ENCODE results near the gene ABCA7. TPM values are rescaled to one million over a fixed set of nuclear protein-coding genes. Genes with fewer than 3 reads are reported as not detected.

ABCA7 gene
- total RNA-seq, 1 experiment from 2014 or later = 91.4 TPM

- no peak for TF ChIP-seq ATF3 (IDR thresholded peaks at IDR 0.05)
- TF ChIP-seq EZH2 (IDR thresholded peaks at IDR 0.05) = no peak
- no peak for TF ChIP-seq POLR2AphosphoS5 (IDR thresholded peaks at IDR 0.05; ENCODE audit: low read depth, low read length)
- no peak for TF ChIP-seq JUND (IDR thresholded peaks at IDR 0.05)
- no peak for TF ChIP-seq ZNF274 (IDR thresholded peaks at IDR 0.05; ENCODE audit: low read depth, low read length)
- TF ChIP-seq EGR1 (IDR thresholded peaks at IDR 0.05; ENCODE audit: low read depth) = no peak
- TF ChIP-seq ZBTB33 (IDR thresholded peaks at IDR 0.05; ENCODE audit: extremely low read depth, insufficient replicate concordance, low read length) = no peak
- no peak for TF ChIP-seq CBX3 (IDR thresholded peaks at IDR 0.05; ENCODE audit: low read depth)
- TF ChIP-seq EZH2phosphoT487 (IDR thresholded peaks at IDR 0.05; ENCODE audit: borderline replicate concordance) = no peak
- TF ChIP-seq SP1 (IDR thresholded peaks at IDR 0.05; ENCODE audit: low read depth) = no peak
- TF ChIP-seq CTCF (IDR thresholded peaks at IDR 0.05 in 2 of 3, conservative IDR thresholded peaks at IDR 0.05 in 1 of 3; ENCODE audit: borderline replicate concordance in 1 of 3, insufficient read depth in 1 of 3, low read depth in 2 of 3, low read length in 2 of 3) = no peak
- no peak for TF ChIP-seq ZFX (IDR thresholded peaks at IDR 0.05)
- TF ChIP-seq POLR2A (IDR thresholded peaks at IDR 0.05; ENCODE audit: borderline replicate concordance, extremely low read depth, insufficient read depth, insufficient read length) = no peak
- no peak overlapping the region for H3K4me3 ChIP-seq (replicated peaks in 1 of 2; ENCODE audit: low read depth in 1 of 2, low read length in 2 of 2)
- POLR2A ChIA-PET = interaction anchor here (0.5 kb wide), 1 partner anchor 26 kb away, joined by 4 read pairs; no protein-coding TSS in a partner anchor
- no peaks in the 10 kb centered on the region for H3K27me3 ChIP-seq (ENCODE audit: insufficient read depth, low read length)
- H3K4me1 ChIP-seq (ENCODE audit: control insufficient read depth in 1 of 2, insufficient read depth in 2 of 2, low read length in 2 of 2) = peaks cover 28 to 30% of the 10 kb centered on the region in 2 experiments
- no peak for DNase-seq (ENCODE audit: low read depth, low spot score)
- CTCF ChIA-PET = no interaction called here
- peaks cover 65% of the 10 kb centered on the region for H3K79me2 ChIP-seq (ENCODE audit: insufficient read depth, low read length)
- no peak for ATAC-seq
- H3K9me3 ChIP-seq (ENCODE audit: control insufficient read depth in 1 of 2, insufficient read depth in 1 of 2, low read depth in 1 of 2, low read length in 2 of 2) = no peaks in the 10 kb centered on the region
- no peaks in the 10 kb centered on the region; the same call in 1 of the 2 replicates for H4K20me1 ChIP-seq (ENCODE audit: insufficient read depth)
- no TSS peak for BruUV-seq (replicated peaks)
- H3K4me2 ChIP-seq (ENCODE audit: low read length) = no peak overlapping the region
- no peak overlapping the region for H3K9ac ChIP-seq (ENCODE audit: low read length)
- no peaks in the 10 kb centered on the region for H3K9me2 ChIP-seq (ENCODE audit: insufficient read depth)
- no peak overlapping the region for H2AFZ ChIP-seq (ENCODE audit: low read depth, low read length, poor library complexity, severe bottlenecking)
- peaks cover 4 to 9% of the 10 kb centered on the region in 2 experiments; a peak in 2 of 4 replicates for H3K36me3 ChIP-seq (ENCODE audit: control insufficient read depth in 1 of 2, insufficient read depth in 2 of 2, low read length in 2 of 2)
- RAD21 ChIA-PET (ENCODE audit: low non-redundant PET in 1 of 2, low total read pairs in 2 of 2, uncharacterized antibody in 2 of 2, unreplicated experiment in 2 of 2) = no interaction called here
- no peak overlapping the region for H3K27ac ChIP-seq (ENCODE audit: low read depth, low read length)
- intact Hi-C loops (cut with micrococcal nuclease) = no loop called here
Measured at GRCh38 chr19:1014161-1015060, 25.5 kb upstream of the ABCA7 start.

Measured in HCT116 (cell line).